Measurements from ENCODE around the gene DZANK1. TPM values are rescaled to one million over a fixed set of nuclear protein-coding genes. Genes with fewer than 3 reads are reported as not detected.
A peak's percentile ranks its signal among the peaks of the same experiment; 100 is the strongest.

The DZANK1 gene
- total and polyA plus RNA-seq, 9 of the 15 experiments (the other 6 are each of a cell fraction or from before 2014, with no cell fraction given) = 0.04 to 0.18 (median 0.11) TPM; not detected in 2

- TF ChIP-seq, protein P1, sequence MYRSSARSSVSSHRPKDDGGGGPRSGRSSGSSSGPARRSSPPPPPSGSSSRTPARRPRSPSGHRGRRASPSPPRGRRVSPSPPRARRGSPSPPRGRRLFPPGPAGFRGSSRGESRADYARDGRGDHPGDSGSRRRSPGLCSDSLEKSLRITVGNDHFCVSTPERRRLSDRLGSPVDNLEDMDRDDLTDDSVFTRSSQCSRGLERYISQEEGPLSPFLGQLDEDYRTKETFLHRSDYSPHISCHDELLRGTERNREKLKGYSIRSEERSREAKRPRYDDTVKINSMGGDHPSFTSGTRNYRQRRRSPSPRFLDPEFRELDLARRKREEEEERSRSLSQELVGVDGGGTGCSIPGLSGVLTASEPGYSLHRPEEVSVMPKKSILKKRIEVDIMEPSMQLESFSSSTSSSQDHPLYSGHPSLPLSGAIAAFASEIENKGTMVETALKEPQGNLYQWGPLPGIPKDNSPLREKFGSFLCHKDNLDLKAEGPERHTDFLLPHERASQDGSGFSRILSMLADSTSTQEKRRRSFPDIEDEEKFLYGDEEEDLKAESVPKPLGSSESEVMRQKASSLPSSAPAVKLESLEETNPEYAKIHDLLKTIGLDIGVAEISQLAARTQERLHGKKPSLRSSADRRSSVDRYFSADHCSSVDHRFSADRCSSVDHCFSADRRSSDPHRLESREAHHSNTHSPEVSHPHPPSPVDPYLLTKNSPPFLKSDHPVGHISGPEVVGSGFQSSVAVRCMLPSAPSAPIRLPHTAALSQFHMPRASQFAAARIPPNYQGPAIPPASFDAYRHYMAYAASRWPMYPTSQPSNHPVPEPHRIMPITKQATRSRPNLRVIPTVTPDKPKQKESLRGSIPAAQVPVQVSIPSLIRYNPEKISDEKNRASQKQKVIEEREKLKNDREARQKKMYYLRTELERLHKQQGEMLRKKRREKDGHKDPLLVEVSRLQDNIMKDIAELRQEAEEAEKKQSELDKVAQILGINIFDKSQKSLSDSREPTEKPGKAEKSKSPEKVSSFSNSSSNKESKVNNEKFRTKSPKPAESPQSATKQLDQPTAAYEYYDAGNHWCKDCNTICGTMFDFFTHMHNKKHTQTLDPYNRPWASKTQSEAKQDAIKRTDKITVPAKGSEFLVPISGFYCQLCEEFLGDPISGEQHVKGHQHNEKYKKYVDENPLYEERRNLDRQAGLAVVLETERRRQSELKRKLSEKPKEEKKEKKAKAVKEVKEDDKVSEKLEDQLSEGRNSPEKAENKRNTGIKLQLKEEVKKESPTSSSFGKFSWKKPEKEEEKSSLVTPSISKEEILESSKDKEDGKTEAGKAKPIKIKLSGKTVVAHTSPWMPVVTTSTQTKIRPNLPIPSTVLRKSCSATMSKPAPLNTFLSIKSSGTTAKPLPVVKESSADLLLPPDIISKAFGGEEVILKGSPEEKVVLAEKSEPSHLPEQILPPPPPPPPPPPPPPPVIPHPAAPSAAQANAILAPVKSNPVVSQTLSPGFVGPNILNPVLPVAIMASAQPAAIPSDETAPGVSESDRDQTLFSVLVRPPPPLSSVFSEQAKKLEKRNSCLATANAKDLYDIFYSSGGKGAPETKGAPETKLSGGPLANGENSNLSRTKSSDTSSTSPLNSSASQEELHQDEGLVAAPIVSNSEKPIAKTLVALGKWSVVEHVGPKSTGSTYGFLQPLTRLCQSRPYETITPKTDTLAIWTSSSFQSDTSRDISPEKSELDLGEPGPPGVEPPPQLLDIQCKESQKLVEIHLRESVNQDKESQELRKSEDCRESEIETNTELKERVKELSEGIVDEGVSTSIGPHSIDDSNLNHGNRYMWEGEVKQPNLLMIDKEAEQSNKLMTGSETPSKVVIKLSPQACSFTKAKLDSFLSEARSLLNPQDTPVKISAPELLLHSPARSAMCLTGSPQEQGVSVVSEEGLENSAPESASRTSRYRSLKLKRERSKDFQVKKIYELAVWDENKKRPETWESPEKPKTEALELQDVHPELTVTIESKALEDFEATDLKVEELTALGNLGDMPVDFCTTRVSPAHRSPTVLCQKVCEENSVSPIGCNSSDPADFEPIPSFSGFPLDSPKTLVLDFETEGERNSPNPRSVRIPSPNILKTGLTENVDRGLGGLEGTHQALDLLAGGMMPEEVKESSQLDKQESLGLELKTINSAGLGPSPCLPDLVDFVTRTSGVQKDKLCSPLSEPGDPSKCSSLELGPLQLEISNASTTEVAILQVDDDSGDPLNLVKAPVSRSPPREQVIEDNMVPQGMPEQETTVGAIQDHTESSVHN (IDR thresholded peaks at IDR 0.05; ENCODE audit: borderline replicate concordance in 1 of 2, low read depth in 1 of 2) = no peak
- TF ChIP-seq BCOR (IDR thresholded peaks at IDR 0.05) (no peak), SIX5 (IDR thresholded peaks at IDR 0.05; ENCODE audit: borderline replicate concordance in 1 of 2, insufficient read depth in 1 of 2, low read depth in 1 of 2, low read length in 2 of 2) (peak; percentile 37 to 47; a peak in 3 of 4 replicates), HMG20A (CRISPR knock-in tag; conservative IDR thresholded peaks at IDR 0.05) (no peak), BDP1 (IDR thresholded peaks at IDR 0.05; ENCODE audit: insufficient read depth, insufficient read length) (no peak), MYC (IDR thresholded peaks at IDR 0.05; ENCODE audit: low read depth, low read length) (no peak), MYC (CRISPR knock-in tag; IDR thresholded peaks at IDR 0.05; ENCODE audit: borderline replicate concordance, low read depth) (no peak), GABPA (tag; conservative IDR thresholded peaks at IDR 0.05; ENCODE audit: low read depth) (no peak; the same call in 1 of the 2 replicates), HSF4 (CRISPR knock-in tag; IDR thresholded peaks at IDR 0.05; ENCODE audit: borderline replicate concordance) (no peak), PHB2 (IDR thresholded peaks at IDR 0.05; ENCODE audit: low read depth) (no peak), FOXP1 (CRISPR knock-in tag; IDR thresholded peaks at IDR 0.05) (no peak), ZNF23 (CRISPR knock-in tag; IDR thresholded peaks at IDR 0.05) (no peak)
- TF ChIP-seq, protein P2, sequence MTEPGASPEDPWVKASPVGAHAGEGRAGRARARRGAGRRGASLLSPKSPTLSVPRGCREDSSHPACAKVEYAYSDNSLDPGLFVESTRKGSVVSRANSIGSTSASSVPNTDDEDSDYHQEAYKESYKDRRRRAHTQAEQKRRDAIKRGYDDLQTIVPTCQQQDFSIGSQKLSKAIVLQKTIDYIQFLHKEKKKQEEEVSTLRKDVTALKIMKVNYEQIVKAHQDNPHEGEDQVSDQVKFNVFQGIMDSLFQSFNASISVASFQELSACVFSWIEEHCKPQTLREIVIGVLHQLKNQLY (CRISPR knock-in tag; conservative IDR thresholded peaks at IDR 0.05) = no peak
- TF ChIP-seq, protein P3, sequence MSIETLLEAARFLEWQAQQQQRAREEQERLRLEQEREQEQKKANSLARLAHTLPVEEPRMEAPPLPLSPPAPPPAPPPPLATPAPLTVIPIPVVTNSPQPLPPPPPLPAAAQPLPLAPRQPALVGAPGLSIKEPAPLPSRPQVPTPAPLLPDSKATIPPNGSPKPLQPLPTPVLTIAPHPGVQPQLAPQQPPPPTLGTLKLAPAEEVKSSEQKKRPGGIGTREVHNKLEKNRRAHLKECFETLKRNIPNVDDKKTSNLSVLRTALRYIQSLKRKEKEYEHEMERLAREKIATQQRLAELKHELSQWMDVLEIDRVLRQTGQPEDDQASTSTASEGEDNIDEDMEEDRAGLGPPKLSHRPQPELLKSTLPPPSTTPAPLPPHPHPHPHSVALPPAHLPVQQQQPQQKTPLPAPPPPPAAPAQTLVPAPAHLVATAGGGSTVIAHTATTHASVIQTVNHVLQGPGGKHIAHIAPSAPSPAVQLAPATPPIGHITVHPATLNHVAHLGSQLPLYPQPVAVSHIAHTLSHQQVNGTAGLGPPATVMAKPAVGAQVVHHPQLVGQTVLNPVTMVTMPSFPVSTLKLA (conservative IDR thresholded peaks at IDR 0.05) = peak; percentile 64 to 88
- TF ChIP-seq, protein P4, sequence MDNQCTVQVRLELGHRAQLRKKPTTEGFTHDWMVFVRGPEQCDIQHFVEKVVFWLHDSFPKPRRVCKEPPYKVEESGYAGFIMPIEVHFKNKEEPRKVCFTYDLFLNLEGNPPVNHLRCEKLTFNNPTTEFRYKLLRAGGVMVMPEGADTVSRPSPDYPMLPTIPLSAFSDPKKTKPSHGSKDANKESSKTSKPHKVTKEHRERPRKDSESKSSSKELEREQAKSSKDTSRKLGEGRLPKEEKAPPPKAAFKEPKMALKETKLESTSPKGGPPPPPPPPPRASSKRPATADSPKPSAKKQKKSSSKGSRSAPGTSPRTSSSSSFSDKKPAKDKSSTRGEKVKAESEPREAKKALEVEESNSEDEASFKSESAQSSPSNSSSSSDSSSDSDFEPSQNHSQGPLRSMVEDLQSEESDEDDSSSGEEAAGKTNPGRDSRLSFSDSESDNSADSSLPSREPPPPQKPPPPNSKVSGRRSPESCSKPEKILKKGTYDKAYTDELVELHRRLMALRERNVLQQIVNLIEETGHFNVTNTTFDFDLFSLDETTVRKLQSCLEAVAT (IDR thresholded peaks at IDR 0.05) = no peak
Observed at GRCh38 chr20:18466894-18467730, at the start of gene DZANK1, which contains the start of gene POLR3F (continued).
